HUES48 (cell line): ENCODE results near the gene POU6F2.

Source experiments
- H3K27ac ChIP-seq: one replicate; pipeline ENCODE4 v1.7.0; 2013; ENCODE audit warnings: low read depth, low read length, inconsistent platforms
- H3K27me3 ChIP-seq: 2 replicates; pipeline ENCODE4 v1.6.1; 2013; ENCODE audit warnings: mild to moderate bottlenecking, low read length; ENCODE audit not compliant: control insufficient read depth, insufficient read depth
- H3K36me3 ChIP-seq: 2 replicates; pipeline ENCODE4 v1.6.1; 2013; ENCODE audit warnings: low read length; ENCODE audit not compliant: control insufficient read depth, insufficient read depth
- H3K4me1 ChIP-seq: 2 replicates; pipeline ENCODE4 v1.6.1; 2013; ENCODE audit warnings: mild to moderate bottlenecking, low read length; ENCODE audit not compliant: control insufficient read depth, insufficient read depth
- H3K4me3 ChIP-seq: 2 replicates; pipeline ENCODE4 v1.5.1; 2013; ENCODE audit warnings: mild to moderate bottlenecking, low read depth, low read length
- H3K9ac ChIP-seq: 2 replicates; pipeline ENCODE4 v1.6.1; 2013; ENCODE audit warnings: mild to moderate bottlenecking, low read depth, low read length, moderate library complexity
- H3K9me3 ChIP-seq: 2 replicates; pipeline ENCODE4 v1.6.1; 2013; ENCODE audit warnings: low read length; ENCODE audit not compliant: control insufficient read depth, insufficient read depth

POU6F2 gene

DNA sequence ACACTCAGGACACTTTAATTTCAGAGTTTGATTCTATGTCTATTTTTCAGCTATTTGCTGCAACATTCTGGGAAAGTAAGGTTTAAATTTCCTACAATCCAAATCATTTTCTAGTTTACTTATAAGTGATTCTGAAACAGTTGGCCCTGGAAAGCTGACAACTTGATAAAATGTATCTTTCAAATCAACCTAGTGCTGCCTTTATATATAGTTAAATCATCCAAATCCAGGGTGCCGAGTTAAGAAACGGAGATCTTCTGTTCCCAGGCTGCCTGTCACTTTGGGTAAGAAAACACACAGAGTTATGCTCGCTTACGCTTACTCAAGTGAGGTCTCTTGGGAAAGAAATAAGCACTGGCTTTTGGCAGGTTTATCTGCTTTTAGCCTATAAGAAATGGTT lies 175.0 kb downstream of the POU6F2 start:
- H3K9ac ChIP-seq: no peak overlapping the region

GRCh38 chr7:39153113-39153512 lies 175.4 kb downstream of the POU6F2 start:
- H3K36me3 ChIP-seq: no peaks in the 10 kb centered on the region

More for the DNA sequence above, 175.0 kb downstream of the POU6F2 start:
- Histone ChIP-seq H3K9me3 (no peaks in the 10 kb centered on the region), H3K27me3 (no peaks in the 10 kb centered on the region), H3K36me3 (no peaks in the 10 kb centered on the region), H3K4me3 (no peak overlapping the region), H3K4me1 (no peaks in the 10 kb centered on the region), H3K27ac (no peak overlapping the region)

GRCh38 chr7:39153647-39154046 lies 175.9 kb downstream of the POU6F2 start:
- H3K4me1 ChIP-seq: no peaks in the 10 kb centered on the region
- H3K27me3 ChIP-seq: no peaks in the 10 kb centered on the region
- no peak overlapping the region for H3K27ac ChIP-seq
- no peaks in the 10 kb centered on the region for H3K36me3 ChIP-seq
- no peak overlapping the region for H3K4me3 ChIP-seq
- H3K9ac ChIP-seq: no peak overlapping the region
- no peaks in the 10 kb centered on the region for H3K9me3 ChIP-seq

More at GRCh38 chr7:39153113-39153512, 175.4 kb downstream of the POU6F2 start:
- Histone ChIP-seq H3K9ac (no peak overlapping the region), H3K27me3 (no peaks in the 10 kb centered on the region), H3K4me3 (no peak overlapping the region), H3K9me3 (no peaks in the 10 kb centered on the region), H3K4me1 (no peaks in the 10 kb centered on the region), H3K27ac (no peak overlapping the region)

DNA sequence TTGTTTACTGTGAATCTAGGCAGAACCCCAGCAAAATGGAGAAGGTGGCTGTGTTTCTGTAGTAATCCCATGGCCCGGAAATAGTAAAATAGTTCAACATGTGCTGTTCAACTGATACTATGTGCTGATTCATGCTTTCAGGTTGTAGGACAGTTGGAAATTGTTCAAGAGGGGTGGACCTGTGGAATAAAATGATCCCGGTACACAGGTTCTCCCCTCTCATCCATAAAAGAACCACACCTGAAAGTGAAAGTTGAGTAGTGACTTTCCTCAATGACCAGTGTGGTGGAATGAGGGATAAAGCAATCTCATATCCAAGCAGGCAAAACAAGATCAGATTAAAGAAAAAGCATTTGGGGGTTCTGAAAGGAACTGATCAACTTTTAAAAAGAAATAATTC lies 177.1 kb downstream of the POU6F2 start:
- Histone ChIP-seq H3K27ac (no peak overlapping the region), H3K4me3 (no peak overlapping the region), H3K9ac (no peak overlapping the region), H3K4me1 (no peaks in the 10 kb centered on the region), H3K27me3 (no peaks in the 10 kb centered on the region), H3K36me3 (no peaks in the 10 kb centered on the region), H3K9me3 (no peaks in the 10 kb centered on the region)

DNA sequence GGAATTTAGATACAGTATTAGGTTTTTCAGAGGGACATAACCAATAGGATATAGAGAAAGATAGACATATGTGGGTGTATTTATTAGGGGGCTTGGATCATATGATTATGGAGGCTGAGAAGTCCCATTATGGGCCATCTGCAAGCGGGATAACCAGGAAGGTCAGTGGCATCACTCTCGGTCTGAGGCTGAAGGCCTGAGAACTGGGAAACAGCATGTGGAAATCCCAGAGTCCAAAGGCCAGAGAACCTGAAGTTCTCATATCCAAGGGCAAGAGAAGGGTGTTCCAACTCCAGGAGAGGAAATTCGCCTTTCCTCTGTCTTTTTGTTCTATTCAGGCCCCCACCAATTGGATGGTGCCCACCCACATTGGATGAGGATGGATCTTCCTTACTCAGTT lies 180.7 kb downstream of the POU6F2 start:
- Histone ChIP-seq H3K27me3 (no peaks in the 10 kb centered on the region), H3K36me3 (no peaks in the 10 kb centered on the region), H3K9me3 (no peaks in the 10 kb centered on the region), H3K4me1 (no peaks in the 10 kb centered on the region), H3K27ac (no peak overlapping the region), H3K9ac (no peak overlapping the region), H3K4me3 (no peak overlapping the region)

DNA sequence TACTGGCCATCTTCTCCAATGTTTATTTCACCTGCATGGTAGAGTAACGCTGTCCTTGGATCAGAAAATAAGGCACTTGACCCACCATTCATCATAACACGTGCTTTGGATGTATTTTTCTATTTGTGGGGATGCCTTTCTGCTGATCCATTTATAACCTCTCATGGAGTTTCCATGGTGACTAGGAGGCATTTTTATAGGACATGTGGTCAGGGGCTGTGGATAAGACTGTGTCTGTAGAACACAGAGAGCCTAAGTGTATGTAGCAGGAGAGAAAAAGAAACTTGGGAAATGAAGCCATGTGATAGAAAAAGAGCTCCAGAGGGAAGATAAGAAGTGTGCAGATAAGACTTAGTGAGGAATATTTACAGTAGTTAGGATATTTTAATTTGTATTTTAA lies 184.2 kb downstream of the POU6F2 start:
- Histone ChIP-seq H3K4me1 (no peaks in the 10 kb centered on the region), H3K9me3 (no peaks in the 10 kb centered on the region), H3K36me3 (no peaks in the 10 kb centered on the region), H3K27me3 (no peaks in the 10 kb centered on the region), H3K4me3 (no peak overlapping the region), H3K9ac (no peak overlapping the region), H3K27ac (no peak overlapping the region)

GRCh38 chr7:39164887-39165286 lies 187.2 kb downstream of the POU6F2 start:
- Histone ChIP-seq H3K27me3 (no peaks in the 10 kb centered on the region), H3K9me3 (no peaks in the 10 kb centered on the region), H3K27ac (no peak overlapping the region), H3K9ac (no peak overlapping the region), H3K4me1 (no peaks in the 10 kb centered on the region), H3K4me3 (no peak overlapping the region), H3K36me3 (no peaks in the 10 kb centered on the region)

- Histone ChIP-seq H3K9me3 (no peaks in the 10 kb centered on the region), H3K36me3 (no peaks in the 10 kb centered on the region), H3K4me1 (peaks cover 10% of the 10 kb centered on the region; the same call in 1 of the 2 replicates), H3K27ac (no peak overlapping the region), H3K4me3 (no peak overlapping the region), H3K9ac (no peak overlapping the region), H3K27me3 (no peaks in the 10 kb centered on the region)
Measured at GRCh38 chr7:39168403-39169098, 190.8 kb downstream of the POU6F2 start.

- Histone ChIP-seq H3K4me3 (no peak overlapping the region), H3K27ac (no peak overlapping the region)
Measured at GRCh38 chr7:39172137-39172536, 194.4 kb downstream of the POU6F2 start.

GRCh38 chr7:39181398-39181797 lies 203.7 kb downstream of the POU6F2 start:
- no peaks in the 10 kb centered on the region for H3K36me3 ChIP-seq
- H3K4me1 ChIP-seq: peaks cover 4% of the 10 kb centered on the region; the same call in 1 of the 2 replicates
- H3K9me3 ChIP-seq: peaks cover 6% of the 10 kb centered on the region; the same call in 1 of the 2 replicates
- no peaks in the 10 kb centered on the region for H3K27me3 ChIP-seq
- H3K4me3 ChIP-seq: no peak overlapping the region
- no peak overlapping the region for H3K27ac ChIP-seq
- H3K9ac ChIP-seq: no peak overlapping the region

More at GRCh38 chr7:39172137-39172536, 194.4 kb downstream of the POU6F2 start:
- no peak overlapping the region for H3K9ac ChIP-seq
- H3K27me3 ChIP-seq: no peaks in the 10 kb centered on the region
- H3K9me3 ChIP-seq: no peaks in the 10 kb centered on the region
- H3K36me3 ChIP-seq: no peaks in the 10 kb centered on the region
- peaks cover 10% of the 10 kb centered on the region; the same call in 1 of the 2 replicates for H3K4me1 ChIP-seq

DNA sequence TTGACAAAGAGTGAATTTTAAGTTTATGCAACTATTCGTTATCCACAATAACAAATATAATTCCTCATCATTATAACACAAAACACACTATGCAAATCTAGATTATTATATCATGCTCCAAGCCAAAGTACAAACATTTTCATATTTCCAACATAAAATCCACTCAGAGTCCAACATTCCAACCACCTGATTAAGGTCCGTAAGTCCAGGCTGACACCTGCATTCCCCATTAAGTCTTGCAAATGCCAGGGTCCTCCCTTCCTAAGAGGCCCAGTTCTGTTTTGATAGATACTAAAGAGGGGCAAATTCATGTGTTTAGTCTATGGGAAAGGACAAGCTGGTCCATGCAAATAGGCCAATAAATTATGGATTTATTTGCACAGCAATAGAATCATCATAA lies 206.1 kb downstream of the POU6F2 start:
- H3K9me3 ChIP-seq: peaks cover 6% of the 10 kb centered on the region; the same call in 1 of the 2 replicates
- no peak overlapping the region for H3K27ac ChIP-seq
- no peaks in the 10 kb centered on the region for H3K36me3 ChIP-seq
- no peaks in the 10 kb centered on the region for H3K27me3 ChIP-seq
- no peak overlapping the region for H3K4me3 ChIP-seq
- peaks cover 13% of the 10 kb centered on the region for H3K4me1 ChIP-seq
- no peak overlapping the region for H3K9ac ChIP-seq
